OCI-LY3 (cell line): ENCODE data around the gene GABRG3.

ENCODE experiments used
- CTCF ChIP-seq: fragments of 200-600, 300-600 bp; sonication (generic); IDR thresholded peaks from 2 replicates; pipeline ENCODE4 v1.5.1; 2014; ENCODE audit warnings: antibody characterized with exemption, low read length, low read depth
- EZH2phosphoT487 ChIP-seq: fragments of 200-600 bp; shearing (Covaris generic); IDR thresholded peaks from 2 replicates; pipeline ENCODE4 v1.6.1; 2018; ENCODE audit warnings: antibody characterized with exemption, mixed run types, low read depth

- TF ChIP-seq CTCF (no peak), EZH2phosphoT487 (no peak)
Observed at GRCh38 chr15:27086149-27086548, 115.2 kb downstream of the GABRG3 start.
